A673 (cell line): ENCODE data around the gene MTF1. TPM values are rescaled to one million over a fixed set of nuclear protein-coding genes. Genes with fewer than 3 reads are reported as not detected.

ENCODE experiments used
- BruUV-seq: library from RNA; stranded (reverse); fragments of 400-500 nt; replicated peaks from 2 replicates; lab custom pipeline; 2021; lab: Mats Ljungman, UMichigan
- CTCF ChIA-PET: fragments of 300-600 bp; sonication (Branson Sonifier 250); formaldehyde crosslinking; loops from one replicate; lab custom pipeline; 2022; ENCODE audit warnings: antibody characterized with exemption; lab: Charles Lee
- POLR2A ChIA-PET: fragments of 300-600 bp; sonication (Branson Sonifier 250); formaldehyde crosslinking; loops from one replicate; lab custom pipeline; 2022; ENCODE audit warnings: antibody characterized with exemption; ENCODE audit not compliant: low non-redundant PET; lab: Charles Lee
- DNase-seq: peaks from one replicate; pipeline ENCODE4 v3.0.0-alpha.2; 2015; ENCODE audit warnings: low spot score
- H3K27ac ChIP-seq: fragments of 200-600 bp; sonication (generic); 2 replicates; pipeline ENCODE4 v1.5.1; 2016; ENCODE audit warnings: mixed run types, low read depth, mild to moderate bottlenecking, mixed read lengths, antibody characterized with exemption, low read length; ENCODE audit not compliant: poor library complexity, severe bottlenecking
- H3K27me3 ChIP-seq: fragments of 200-600 bp; sonication (generic); replicated peaks from 2 replicates; pipeline ENCODE4 v1.6.1; 2017; ENCODE audit warnings: mixed run types, low read depth, mild to moderate bottlenecking, mixed read lengths, antibody characterized with exemption, low read length; ENCODE audit not compliant: insufficient read depth, poor library complexity
- H3K36me3 ChIP-seq: fragments of 200-600 bp; sonication (generic); 2 replicates; pipeline ENCODE4 v1.6.1; 2016; ENCODE audit warnings: mixed run types, mild to moderate bottlenecking, mixed read lengths, antibody characterized with exemption, low read length; ENCODE audit not compliant: insufficient read depth, poor library complexity, severe bottlenecking
- H3K4me1 ChIP-seq: fragments of 200-600 bp; sonication (generic); 2 replicates; pipeline ENCODE4 v1.6.1; 2017; ENCODE audit warnings: mixed run types, mild to moderate bottlenecking, mixed read lengths, antibody characterized with exemption, low read length; ENCODE audit not compliant: insufficient read depth, poor library complexity, severe bottlenecking
- H3K4me3 ChIP-seq: fragments of 200-600 bp; sonication (generic); 2 replicates; pipeline ENCODE4 v1.5.1; 2016; ENCODE audit warnings: low read depth, mixed run types, mild to moderate bottlenecking, mixed read lengths, low read length; ENCODE audit not compliant: poor library complexity, severe bottlenecking
- H3K9me3 ChIP-seq: fragments of 200-600 bp; sonication (generic); 2 replicates; pipeline ENCODE4 v1.6.1; 2016; ENCODE audit warnings: mixed run types, low read depth, mild to moderate bottlenecking, mixed read lengths, antibody characterized with exemption, low read length; ENCODE audit not compliant: poor library complexity, severe bottlenecking
- CTCF ChIP-seq: fragments of 300-800, 200-600 bp; sonication (generic); conservative IDR thresholded peaks from 2 replicates; pipeline ENCODE4 v1.5.1; 2017; ENCODE audit warnings: low read depth, mild to moderate bottlenecking, antibody characterized with exemption, low read length, moderate library complexity, mixed read lengths
- EZH2 ChIP-seq: fragments of 200-600 bp; sonication (generic); IDR thresholded peaks from 2 replicates; pipeline ENCODE4 v1.6.1; 2017; ENCODE audit warnings: borderline replicate concordance, low read depth, mild to moderate bottlenecking, mixed read lengths, antibody characterized with exemption, low read length; ENCODE audit not compliant: poor library complexity, severe bottlenecking
- intact Hi-C: fragments of 100-400 bp; cut with micrococcal nuclease; formaldehyde crosslinking; loops from one replicate; pipeline ENCODE4 v1.10.0; 2022; ENCODE audit not compliant: unreplicated experiment
- total RNA-seq: library from RNA; stranded (reverse); gene quantifications from 2 replicates; pipeline ENCODE4 v1.2.3, GENCODE V29; 2021

Gene MTF1
- total RNA-seq, 1 experiment from 2014 or later: 19.8 TPM

DNA sequence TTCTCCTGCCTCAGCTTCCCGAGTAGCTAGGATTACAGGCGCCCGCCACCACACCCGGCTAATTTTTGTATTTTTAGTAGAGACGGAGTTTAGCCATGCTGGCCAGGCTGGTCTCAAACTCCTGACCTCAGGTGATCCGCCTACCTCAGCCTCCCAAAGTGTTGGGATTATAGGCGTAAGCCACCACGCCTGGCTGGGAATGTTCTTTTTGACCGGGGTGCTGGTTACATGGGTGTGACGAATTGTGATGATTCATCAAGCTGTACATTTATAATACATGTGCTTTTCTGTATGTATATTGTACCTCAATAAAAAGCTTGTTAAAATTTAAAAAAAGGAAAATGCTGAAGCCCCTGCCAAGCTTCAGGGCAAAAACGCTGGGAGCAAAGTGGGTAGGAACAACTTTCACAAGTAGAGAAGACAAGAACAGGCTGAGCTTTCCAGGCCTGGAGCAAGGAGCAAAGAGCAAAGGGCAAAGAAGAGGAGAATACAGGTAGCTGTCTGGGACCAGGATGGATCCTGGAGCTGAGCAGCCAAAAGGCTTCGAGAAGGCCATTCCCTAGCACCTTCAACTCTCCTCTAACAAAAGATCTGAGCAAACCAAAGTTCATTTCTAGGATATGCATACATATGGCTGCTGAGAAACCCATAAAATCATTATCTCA is 30.9 kb downstream of the MTF1 start:
- CTCF ChIA-PET: interaction anchor here (0.7 to 1.7 kb wide), 2 partner anchors 20 to 32 kb away, joined by 3 to 4 read pairs; no protein-coding TSS in a partner anchor
- Histone ChIP-seq H3K4me1 (no peaks in the 10 kb centered on the region), H3K36me3 (peaks cover 23% of the 10 kb centered on the region), H3K4me3 (no peak overlapping the region), H3K27me3 (no peaks in the 10 kb centered on the region), H3K27ac (no peak overlapping the region), H3K9me3 (no peaks in the 10 kb centered on the region)
- no TSS peak for BruUV-seq
- TF ChIP-seq CTCF (no peak), EZH2 (no peak)
- DNase-seq: no peak
- POLR2A ChIA-PET: no interaction called here
- intact Hi-C loops: no loop called here

- ChIA-PET POLR2A (no interaction called here), CTCF (no interaction called here)
- Histone ChIP-seq H3K9me3 (no peaks in the 10 kb centered on the region), H3K4me1 (no peaks in the 10 kb centered on the region), H3K36me3 (peaks cover 24% of the 10 kb centered on the region), H3K27me3 (no peaks in the 10 kb centered on the region), H3K4me3 (no peak overlapping the region), H3K27ac (no peak overlapping the region)
- no peak for DNase-seq
- intact Hi-C loops: no loop called here
- no TSS peak for BruUV-seq
- TF ChIP-seq EZH2: no peak
- TF ChIP-seq CTCF: no peak
Measured at GRCh38 chr1:37825506-37825905, 33.9 kb downstream of the MTF1 start.

- Histone ChIP-seq H3K27ac (no peak overlapping the region), H3K27me3 (no peaks in the 10 kb centered on the region), H3K4me1 (no peaks in the 10 kb centered on the region), H3K4me3 (no peak overlapping the region), H3K9me3 (no peaks in the 10 kb centered on the region), H3K36me3 (peaks cover 25% of the 10 kb centered on the region)
- ChIA-PET POLR2A (no interaction called here), CTCF (no interaction called here)
- intact Hi-C loops: no loop called here
- BruUV-seq: no TSS peak
- no peak for TF ChIP-seq CTCF
- DNase-seq: no peak
Measured at GRCh38 chr1:37824001-37824400, 35.4 kb downstream of the MTF1 start.
